Fibroblast of villous mesenchyme (primary cell): ENCODE results near the gene ACAN. TPM values are rescaled to one million over a fixed set of nuclear protein-coding genes. Genes with fewer than 3 reads are reported as not detected.

Source experiments
- DNase-seq: peaks from one replicate; pipeline ENCODE4 v3.0.0-alpha.2; 2010; ENCODE audit warnings: low read depth
- H3K4me3 ChIP-seq: 2 replicates; pipeline ENCODE4 v1.5.1; 2011; ENCODE audit warnings: low read depth, mild to moderate bottlenecking, low read length
- CTCF ChIP-seq: IDR thresholded peaks from 2 replicates; pipeline ENCODE4 v1.5.1; 2012; ENCODE audit warnings: low read depth, mild to moderate bottlenecking, low read length; ENCODE audit not compliant: insufficient read depth
- total RNA-seq: library from RNA; depleted of rRNA; stranded (reverse); fragments of >200 nt; gene quantifications from 2 replicates; pipeline ENCODE4 v1.2.3, GENCODE V29; 2012

Gene ACAN
- total RNA-seq, 1 donor: not detected

- no peak overlapping the region for H3K4me3 ChIP-seq
- DNase-seq: no peak
- no peak for TF ChIP-seq CTCF
Measured at GRCh38 chr15:88844749-88845386, 41.6 kb downstream of the ACAN start.

GRCh38 chr15:88845616-88846015, 42.4 kb downstream of the ACAN start:
- no peak for TF ChIP-seq CTCF
- H3K4me3 ChIP-seq: no peak overlapping the region
- DNase-seq: no peak

- no peak for DNase-seq
- H3K4me3 ChIP-seq: no peak overlapping the region
- TF ChIP-seq CTCF: no peak
Measured at GRCh38 chr15:88847144-88847543, 43.9 kb downstream of the ACAN start.

- no peak for TF ChIP-seq CTCF
- no peak for DNase-seq
- H3K4me3 ChIP-seq: no peak overlapping the region
Measured at GRCh38 chr15:88848203-88848602, 45.0 kb downstream of the ACAN start.

- TF ChIP-seq CTCF: no peak
- peak; percentile 35 for DNase-seq
Measured at GRCh38 chr15:88849376-88850072, 46.3 kb downstream of the ACAN start.

GRCh38 chr15:88852476-88852875, 49.2 kb downstream of the ACAN start:
- DNase-seq: no peak
- H3K4me3 ChIP-seq: no peak overlapping the region
- no peak for TF ChIP-seq CTCF

More at GRCh38 chr15:88849376-88850072, 46.3 kb downstream of the ACAN start:
- no peak overlapping the region for H3K4me3 ChIP-seq
